HG02763 (cell line): ENCODE measurements around the gene KRT6A.

Experiments
- ATAC-seq: cut with Tn5 transposase; IDR thresholded peaks from one replicate; pipeline ENCODE4 v1.9.1; 2021; ENCODE audit warnings: mild to moderate bottlenecking, moderate library complexity; ENCODE audit not compliant: unreplicated experiment

KRT6A gene

DNA sequence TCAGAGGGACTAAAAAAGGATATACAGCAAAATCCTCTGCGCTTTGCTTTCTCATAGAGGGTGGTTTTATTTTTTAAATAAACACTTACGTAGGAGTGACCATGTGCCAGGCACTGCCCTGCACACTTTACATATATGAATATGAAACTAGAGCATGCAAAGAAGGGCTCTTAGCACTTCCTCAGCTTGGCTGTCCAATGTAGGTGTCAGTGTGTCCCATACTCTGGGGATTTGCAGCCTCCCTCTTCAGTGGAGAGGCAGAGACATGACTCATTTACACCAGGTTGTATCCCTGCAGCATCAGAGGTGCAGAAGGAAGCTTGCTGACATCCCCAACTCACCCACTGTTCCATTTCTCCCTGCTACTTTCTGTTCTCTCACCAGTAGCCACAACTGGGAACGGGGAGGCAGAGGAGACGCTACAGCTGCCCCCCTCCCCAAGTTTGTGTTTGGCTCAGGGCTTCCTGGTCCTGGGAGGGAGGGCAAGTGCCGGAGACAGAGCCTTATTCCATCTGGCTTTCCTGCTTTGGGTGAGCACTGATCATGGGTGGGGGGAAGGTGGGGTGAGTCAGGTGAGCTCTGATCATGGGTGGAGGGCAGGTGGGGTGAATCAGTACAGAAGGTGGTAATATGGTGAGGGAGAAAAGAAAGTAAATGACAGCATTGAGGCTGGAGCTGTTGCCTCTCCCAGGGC, 32.0 kb upstream of the KRT6A start:
- ATAC-seq: no peak

- no peak for ATAC-seq
Measured at GRCh38 chr12:52524241-52524897, 31.3 kb upstream of the KRT6A start.

- ATAC-seq: no peak
Measured at GRCh38 chr12:52523824-52524223, 30.8 kb upstream of the KRT6A start.

DNA sequence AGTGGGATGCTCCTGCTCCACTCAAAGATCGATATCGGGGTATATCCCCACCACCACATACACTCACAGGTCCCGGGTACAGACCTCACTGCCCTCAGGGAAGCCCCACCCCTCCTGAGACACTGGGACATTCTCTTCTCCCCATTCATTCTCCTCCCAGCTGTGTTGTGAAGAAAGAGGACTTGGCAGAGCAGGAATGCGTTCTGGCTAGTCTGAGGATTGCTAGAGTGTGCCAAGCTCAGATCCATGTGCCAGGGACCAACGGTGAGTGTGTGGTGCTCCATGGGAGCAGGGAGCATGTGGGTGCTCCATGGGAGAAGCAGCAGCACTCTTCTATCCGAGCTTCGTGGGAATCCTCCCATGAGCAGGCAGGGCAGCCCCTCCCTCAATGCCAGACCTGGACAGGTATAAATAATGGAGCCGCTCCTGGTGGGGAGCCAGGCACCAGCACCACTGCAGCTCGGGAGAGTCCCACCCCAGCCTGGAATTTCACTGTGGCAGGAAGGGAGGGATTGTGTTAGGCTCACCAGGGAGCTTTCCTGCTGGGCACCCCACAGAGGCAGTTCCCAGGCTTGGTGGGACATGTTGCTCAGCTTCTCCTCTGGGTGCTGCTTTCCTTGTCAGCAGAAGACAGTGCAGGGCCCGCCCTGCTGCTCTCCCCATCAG, 29.4 kb upstream of the KRT6A start:
- ATAC-seq: no peak

DNA sequence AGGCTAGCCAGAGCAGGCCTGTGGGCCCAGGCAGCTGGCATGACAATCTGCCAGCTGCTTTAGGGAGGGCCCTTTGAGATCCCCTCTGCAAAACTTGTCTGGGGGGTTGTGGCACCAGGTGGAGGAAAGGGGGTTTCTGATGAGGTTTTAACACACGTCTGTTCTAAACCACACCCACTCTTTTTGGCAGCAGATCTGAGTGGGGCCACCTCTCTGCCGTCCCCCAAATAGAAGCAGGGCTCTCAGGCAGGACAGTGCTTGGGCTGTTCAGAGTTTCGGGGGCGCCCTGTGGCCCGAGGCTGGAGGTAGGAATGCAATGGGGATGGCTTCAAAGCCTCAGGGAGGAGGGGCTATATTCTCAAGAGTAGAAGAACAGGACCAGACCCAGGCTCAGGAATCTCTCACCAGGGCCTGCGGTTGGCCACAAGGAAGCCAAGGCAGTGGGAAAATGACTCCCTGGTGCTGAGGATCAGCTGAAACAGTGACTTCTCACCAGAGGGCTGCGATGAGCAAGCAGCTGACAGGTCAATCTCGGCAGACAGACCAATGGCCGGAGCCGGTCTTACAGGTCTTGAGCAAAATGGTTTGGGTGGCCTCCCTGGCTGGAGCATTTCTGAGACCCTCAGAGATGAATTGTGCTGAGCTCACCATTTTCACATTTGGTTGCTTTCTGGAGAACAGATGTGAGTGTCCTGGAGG, 28.7 kb upstream of the KRT6A start:
- no peak for ATAC-seq

DNA sequence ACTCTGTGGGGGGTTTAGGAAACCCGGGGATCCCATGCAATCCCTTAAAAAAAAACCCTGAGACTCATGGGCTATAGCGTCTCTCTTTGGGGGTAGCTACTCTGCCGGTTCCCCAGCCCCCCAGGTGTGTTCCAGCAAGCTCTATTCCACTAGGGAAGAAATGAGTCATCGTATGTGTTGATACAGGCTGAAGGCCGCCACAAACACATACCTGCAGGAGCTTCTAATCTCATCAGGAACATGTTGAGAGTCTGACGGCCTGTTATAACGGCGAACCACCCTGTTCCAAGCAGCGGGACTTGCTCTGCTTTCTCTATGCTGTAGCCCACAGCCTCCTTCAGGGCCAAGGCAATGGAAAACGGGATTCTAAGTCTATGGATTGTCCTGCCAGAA, 28.1 kb upstream of the KRT6A start:
- ATAC-seq: no peak

DNA sequence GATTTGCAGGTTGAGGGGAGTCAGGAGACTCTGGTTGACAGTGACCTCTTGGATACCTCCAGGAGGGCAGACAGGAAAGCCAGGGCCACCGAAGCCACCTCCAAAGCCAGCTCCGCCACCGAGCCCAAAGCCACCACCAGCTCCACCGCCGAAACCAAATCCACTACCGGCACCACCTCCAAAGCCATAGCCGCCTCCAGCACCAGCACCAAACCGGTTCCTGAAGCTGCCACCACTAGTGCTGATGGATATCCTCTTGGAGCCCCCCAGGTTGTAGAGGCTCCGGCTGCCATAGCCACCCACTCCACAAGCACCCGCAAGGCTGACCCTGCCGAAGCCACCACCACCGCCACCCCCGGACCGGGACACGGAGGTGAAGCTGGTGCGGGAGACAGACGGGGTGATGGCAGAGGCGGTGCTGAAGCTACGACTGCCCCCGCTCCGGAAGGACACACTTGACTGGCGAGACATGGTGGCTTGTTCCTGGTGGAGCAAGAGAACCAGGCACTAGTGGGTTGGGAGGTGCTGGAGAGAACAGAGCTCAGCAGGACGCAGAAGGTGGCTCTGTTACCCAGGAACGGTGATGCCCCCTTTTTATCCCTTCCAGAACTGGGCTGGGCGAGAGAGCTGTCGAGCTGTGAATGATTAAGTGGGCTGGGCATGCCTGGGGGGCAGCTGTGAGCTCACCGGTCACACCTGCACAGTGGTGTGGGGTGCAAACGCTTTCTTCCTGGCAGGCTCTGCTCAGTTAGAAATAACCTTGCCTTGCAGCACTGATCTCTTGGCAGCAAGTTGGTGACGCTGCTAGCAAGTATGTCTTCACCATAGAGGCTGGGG, 27.0 kb upstream of the KRT6A start, which contains the start of gene KRT5:
Gene KRT5 (minus strand): TSS at position 569 of the 837 bp plus-strand sequence. CDS start 98 bp downstream, at position 471.
- ATAC-seq: no peak

DNA sequence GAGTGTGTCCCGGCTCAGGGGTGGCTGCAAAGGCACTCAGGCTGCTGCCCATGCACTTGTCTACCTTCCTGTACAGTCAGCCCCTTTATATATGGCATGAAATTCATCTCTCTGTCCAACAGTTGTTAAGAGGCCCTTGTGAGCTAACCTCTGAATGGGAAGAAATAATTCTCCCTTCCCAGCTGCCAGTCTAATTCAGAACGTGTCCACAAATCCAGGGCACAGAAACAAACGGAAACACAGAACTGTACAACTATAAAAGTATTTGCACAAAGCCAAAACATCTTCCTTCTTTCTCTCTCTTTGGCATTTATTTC, 26.3 kb upstream of the KRT6A start:
- ATAC-seq: no peak

GRCh38 chr12:52518574-52519386, 25.7 kb upstream of the KRT6A start:
- no peak for ATAC-seq

GRCh38 chr12:52517888-52518287, 24.8 kb upstream of the KRT6A start:
- no peak for ATAC-seq

- no peak for ATAC-seq
Measured at GRCh38 chr12:52517005-52517835, 24.2 kb upstream of the KRT6A start.

- ATAC-seq: no peak
Measured at GRCh38 chr12:52515927-52516831, 23.1 kb upstream of the KRT6A start.

- no peak for ATAC-seq
Measured at GRCh38 chr12:52515319-52515646, 22.2 kb upstream of the KRT6A start.

GRCh38 chr12:52514471-52515318, 21.6 kb upstream of the KRT6A start:
- ATAC-seq: no peak

GRCh38 chr12:52513736-52514135, 20.7 kb upstream of the KRT6A start:
- ATAC-seq: no peak

GRCh38 chr12:52508211-52508610, 15.2 kb upstream of the KRT6A start:
- no peak for ATAC-seq
